Activated gamma-delta T cell treated with anti-CD3 and anti-CD28 coated beads, Interleukin-2, amount 50 U/mL, for 16 hours (primary cell): ENCODE data around the gene C17orf67.

Experiments used
- DNase-seq: peaks from one replicate; pipeline ENCODE4 v3.0.0-alpha.2; 2020; ENCODE audit warnings: low read depth

Gene C17orf67

GRCh38 chr17:56833809-56834379 is at the start of gene C17orf67, which contains the start of gene DGKE:
C17orf67 (minus strand) TSS chr17:56833920; CDS start chr17:56815810, 18,110 bp downstream.
DGKE (plus strand) TSS chr17:56834151; CDS start chr17:56834796, 645 bp downstream.
- DNase-seq = peak; percentile 99

- DNase-seq = no peak
These were observed 48.1 kb upstream of the C17orf67 start for GRCh38 chr17:56881685-56882295.

- no peak for DNase-seq
These were observed 46.9 kb upstream of the C17orf67 start for GRCh38 chr17:56880571-56880970.

GRCh38 chr17:56880133-56880532 is 46.4 kb upstream of the C17orf67 start:
- DNase-seq = no peak

GRCh38 chr17:56879280-56879679 is 45.6 kb upstream of the C17orf67 start:
- no peak for DNase-seq

GRCh38 chr17:56876766-56877179 is 43.1 kb upstream of the C17orf67 start:
- DNase-seq = no peak

GRCh38 chr17:56870081-56870651 is 36.4 kb upstream of the C17orf67 start:
- no peak for DNase-seq

- DNase-seq = no peak
These were observed 35.0 kb upstream of the C17orf67 start for GRCh38 chr17:56868716-56869115.

- no peak for DNase-seq
These were observed 34.2 kb upstream of the C17orf67 start for GRCh38 chr17:56867948-56868376.

GRCh38 chr17:56866496-56866895 is 32.8 kb upstream of the C17orf67 start:
- no peak for DNase-seq

- DNase-seq = no peak
These were observed 32.4 kb upstream of the C17orf67 start for GRCh38 chr17:56866076-56866475.

GRCh38 chr17:56863974-56864373 is 30.3 kb upstream of the C17orf67 start:
- no peak for DNase-seq

- DNase-seq = no peak
These were observed 28.2 kb upstream of the C17orf67 start for GRCh38 chr17:56861899-56862298.

- no peak for DNase-seq
These were observed 17.3 kb upstream of the C17orf67 start for GRCh38 chr17:56851008-56851407.

GRCh38 chr17:56850591-56850990 is 16.9 kb upstream of the C17orf67 start:
- DNase-seq = no peak

- DNase-seq = no peak
These were observed 15.4 kb upstream of the C17orf67 start for GRCh38 chr17:56849131-56849530.

GRCh38 chr17:56847106-56847505 is 13.4 kb upstream of the C17orf67 start:
- no peak for DNase-seq

- DNase-seq = no peak
These were observed 12.2 kb upstream of the C17orf67 start for GRCh38 chr17:56845934-56846333.

GRCh38 chr17:56842577-56842976 is 8.9 kb upstream of the C17orf67 start:
- DNase-seq = no peak

- DNase-seq = no peak
These were observed 5.0 kb upstream of the C17orf67 start for GRCh38 chr17:56838687-56839086.

- DNase-seq = no peak
These were observed 1.5 kb upstream of the C17orf67 start for GRCh38 chr17:56835264-56835585.

GRCh38 chr17:56834380-56835263 is 902 bp upstream of the C17orf67 start:
- DNase-seq = peak; percentile 55
